Stromal cell of bone marrow (primary cell): Measurements from ENCODE around the gene CHCHD6.

Experiments used
- DNase-seq: peaks from one replicate; pipeline ENCODE4 v3.0.0-alpha.2; 2012; ENCODE audit warnings: low read depth

Gene CHCHD6

GRCh38 chr3:126895178-126896066 lies 191.4 kb downstream of the CHCHD6 start:
- DNase-seq, result no peak

DNA sequence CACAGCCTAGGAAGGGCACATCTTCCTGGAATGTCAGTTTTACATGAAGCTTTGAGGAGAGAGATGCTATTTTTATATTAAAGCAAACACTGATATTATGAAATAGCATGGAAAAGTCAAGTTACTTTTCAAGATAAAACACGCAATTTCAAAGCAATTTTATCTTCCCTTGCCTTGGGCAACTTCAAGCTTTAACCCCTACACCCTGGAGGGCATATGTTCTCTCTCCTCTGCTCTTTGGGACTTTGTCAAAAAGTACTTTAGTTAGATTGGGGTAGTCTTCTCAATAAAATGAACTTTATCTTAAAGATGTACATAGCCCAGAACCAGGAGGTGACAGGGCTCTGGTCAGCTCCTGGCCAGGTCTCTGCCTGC lies 192.0 kb downstream of the CHCHD6 start:
- DNase-seq, result no peak

- no peak for DNase-seq
Observed at GRCh38 chr3:126896968-126897367, 192.9 kb downstream of the CHCHD6 start.

DNA sequence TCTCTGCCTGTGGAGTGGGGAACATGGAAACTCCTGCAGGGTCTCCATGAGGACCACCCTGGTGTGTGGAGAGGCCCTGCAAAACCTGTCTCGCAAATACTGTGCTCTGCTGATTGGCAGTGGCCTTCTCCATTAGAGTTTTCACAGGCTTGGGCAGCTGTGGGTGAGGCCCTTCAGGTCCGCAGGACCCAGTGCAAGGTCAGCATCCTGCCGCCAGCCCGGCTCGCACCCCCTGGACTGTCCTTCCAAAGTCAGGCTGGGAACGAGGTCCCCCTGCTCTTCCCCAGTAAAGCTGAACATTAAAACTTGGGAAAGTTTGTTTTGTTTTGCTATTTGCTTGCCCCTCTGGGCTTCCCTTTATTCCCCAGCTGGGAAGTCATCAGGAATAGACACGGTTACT lies 193.9 kb downstream of the CHCHD6 start:
- DNase-seq, result no peak

- no peak for DNase-seq
Observed at GRCh38 chr3:126900859-126901540, 197.0 kb downstream of the CHCHD6 start.

DNA sequence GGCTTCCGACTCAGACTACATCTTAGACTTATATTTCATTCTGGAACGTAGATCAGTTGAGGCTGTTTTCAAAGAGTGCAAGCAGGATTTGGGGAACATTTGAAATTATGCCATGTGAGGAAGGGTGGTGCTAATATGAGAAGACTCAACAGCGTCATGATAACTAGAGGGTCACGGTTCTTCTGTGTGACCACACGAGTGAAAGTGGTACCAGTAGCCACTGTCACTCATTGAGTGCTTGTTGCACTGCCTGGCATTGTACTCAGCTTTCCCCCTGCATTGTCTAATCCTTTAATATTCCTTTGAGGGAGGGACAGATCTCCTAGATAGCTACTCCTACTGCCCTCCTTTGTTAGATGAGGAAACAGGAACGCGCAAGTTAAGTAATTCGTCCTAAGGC lies 197.6 kb downstream of the CHCHD6 start:
- no peak for DNase-seq

- DNase-seq, result no peak
Observed at GRCh38 chr3:126903521-126903920, 199.5 kb downstream of the CHCHD6 start.

DNA sequence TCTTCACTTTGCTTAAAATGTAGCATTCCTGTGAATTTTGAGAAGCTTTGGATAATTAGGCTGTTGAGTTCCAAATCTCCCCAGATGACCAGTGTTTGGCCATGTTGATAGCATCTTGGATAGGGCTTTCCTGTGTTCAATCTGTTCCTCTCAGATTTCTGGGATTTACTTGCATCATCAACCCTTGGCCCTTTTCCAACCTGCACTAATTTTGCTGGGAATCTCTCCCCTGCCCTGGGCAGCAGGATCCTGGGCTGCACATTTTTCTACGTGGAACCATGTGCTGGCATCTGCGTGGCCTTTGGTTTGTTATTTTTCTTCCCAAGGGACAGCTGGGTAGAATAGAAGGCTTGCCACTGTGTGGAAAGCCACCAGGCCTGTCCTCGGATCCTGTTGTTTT lies 203.5 kb downstream of the CHCHD6 start:
- DNase-seq, result no peak

DNA sequence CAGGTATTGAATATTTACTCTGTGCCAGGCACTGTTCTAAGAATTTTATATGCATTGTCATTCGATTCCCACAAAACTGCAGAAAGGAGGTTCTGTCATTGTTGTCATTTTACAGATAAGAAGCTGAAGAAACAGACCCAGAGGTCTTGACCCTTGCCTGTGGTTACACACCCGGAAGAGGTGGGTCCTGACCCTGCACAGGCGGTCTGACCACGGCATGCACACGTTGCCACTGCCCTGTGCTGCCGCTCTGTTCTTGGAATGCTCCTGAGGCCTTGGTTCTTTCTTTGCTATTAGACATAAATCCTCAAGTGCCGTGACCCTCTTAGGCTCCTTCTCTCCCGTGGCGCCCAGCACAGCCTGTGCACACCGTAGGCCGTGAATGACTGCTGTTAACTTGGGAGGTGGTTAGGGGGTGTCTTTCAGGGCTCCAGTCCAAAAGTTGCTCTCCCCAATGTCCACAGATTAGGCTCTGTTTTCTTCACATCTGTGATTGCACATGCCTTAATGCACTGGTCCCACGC lies 204.8 kb downstream of the CHCHD6 start:
- no peak for DNase-seq

DNA sequence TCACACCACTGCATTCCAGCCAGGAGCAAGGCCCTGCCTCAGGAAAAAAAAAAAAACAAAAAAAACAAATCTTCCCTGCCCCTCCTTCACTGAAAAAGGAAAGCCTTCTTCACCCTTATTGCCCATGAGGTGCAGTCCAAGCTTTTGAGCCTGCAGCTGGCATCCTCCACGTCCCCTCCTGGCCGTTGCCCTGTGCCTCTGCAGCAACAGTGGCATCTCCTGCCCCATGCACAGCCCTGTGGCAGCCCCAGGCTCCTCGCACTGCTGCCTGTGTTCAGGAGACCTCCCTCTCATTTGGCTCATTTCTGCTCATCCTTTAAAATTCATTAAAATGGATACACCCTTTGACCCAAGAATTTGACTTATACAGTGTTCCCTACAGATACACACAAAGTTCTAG lies 206.2 kb downstream of the CHCHD6 start:
- DNase-seq, result no peak

- DNase-seq, result peak; percentile 79
Observed at GRCh38 chr3:126911162-126912026, 207.4 kb downstream of the CHCHD6 start.

DNA sequence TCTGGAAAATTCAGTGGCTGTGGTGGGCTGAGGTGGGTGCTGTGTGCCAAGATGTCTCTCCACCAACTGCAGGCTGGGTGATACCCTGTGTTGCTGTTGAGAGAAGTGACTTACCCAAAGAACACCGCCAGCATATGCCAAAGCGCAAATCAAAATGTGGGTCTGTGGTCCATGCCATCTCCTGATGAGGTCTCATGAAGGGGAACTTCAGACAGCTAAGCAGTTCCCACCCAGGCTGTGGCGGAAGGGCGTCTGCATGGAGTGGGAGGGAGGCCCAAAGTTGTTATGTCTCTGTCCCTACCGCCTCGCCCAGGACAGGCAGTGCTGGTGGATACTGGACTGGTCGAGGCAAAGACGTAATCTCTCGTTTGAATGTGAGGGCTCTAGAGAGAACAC lies 208.0 kb downstream of the CHCHD6 start:
- DNase-seq, result no peak

- DNase-seq, result no peak
Observed at GRCh38 chr3:126912491-126913195, 208.6 kb downstream of the CHCHD6 start.

- no peak for DNase-seq
Observed at GRCh38 chr3:126913524-126913923, 209.5 kb downstream of the CHCHD6 start.

GRCh38 chr3:126914226-126914625 lies 210.2 kb downstream of the CHCHD6 start:
- DNase-seq, result no peak

DNA sequence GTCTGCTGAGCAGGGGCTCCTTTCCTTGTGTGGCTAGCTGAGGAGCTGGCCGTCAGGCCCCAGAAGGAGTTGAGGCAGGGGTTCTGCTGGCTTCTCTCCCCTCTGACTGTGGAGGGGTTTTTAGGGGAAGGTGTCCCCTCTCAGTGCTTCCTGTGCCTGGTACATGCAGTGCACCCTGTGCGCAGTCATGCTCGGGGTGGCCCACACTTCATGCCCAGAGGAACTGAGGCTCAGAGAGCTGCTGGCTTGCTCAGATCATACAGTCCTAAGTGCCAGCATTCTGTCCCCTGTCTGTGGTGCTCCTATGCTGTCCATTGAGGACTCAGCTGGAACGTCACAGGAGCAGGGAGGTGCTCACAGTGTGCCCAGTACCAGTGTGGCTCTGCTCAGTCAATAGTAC lies 211.0 kb downstream of the CHCHD6 start:
- DNase-seq, result no peak

GRCh38 chr3:126916546-126916945 lies 212.5 kb downstream of the CHCHD6 start:
- DNase-seq, result no peak

DNA sequence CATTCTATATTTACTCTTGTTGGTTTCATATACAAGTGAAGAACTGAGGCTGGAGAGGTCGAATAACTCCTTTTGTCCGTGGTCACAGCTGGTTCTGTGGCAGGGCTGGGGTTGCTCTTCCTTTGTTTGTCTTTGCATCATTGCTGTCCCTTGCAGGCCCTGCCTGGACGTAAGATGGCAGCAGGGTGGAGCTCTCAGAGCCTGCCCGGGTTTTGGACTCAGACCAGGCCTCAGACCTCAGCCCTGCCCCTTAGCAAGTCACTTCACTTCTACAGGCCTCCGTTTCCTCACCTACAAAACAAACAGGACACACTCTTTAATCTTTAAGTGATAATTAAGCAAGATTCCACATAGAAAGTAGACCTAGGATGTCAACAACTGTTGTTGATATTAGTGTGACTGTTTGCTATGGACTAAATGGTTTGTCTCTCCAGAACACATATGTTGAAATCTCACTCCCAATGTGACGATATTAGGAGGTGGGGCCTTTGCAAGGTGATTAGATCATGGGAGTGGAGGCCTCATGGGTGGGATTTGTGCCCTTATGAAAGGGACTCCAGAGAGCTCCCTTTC lies 213.3 kb downstream of the CHCHD6 start:
- no peak for DNase-seq

DNA sequence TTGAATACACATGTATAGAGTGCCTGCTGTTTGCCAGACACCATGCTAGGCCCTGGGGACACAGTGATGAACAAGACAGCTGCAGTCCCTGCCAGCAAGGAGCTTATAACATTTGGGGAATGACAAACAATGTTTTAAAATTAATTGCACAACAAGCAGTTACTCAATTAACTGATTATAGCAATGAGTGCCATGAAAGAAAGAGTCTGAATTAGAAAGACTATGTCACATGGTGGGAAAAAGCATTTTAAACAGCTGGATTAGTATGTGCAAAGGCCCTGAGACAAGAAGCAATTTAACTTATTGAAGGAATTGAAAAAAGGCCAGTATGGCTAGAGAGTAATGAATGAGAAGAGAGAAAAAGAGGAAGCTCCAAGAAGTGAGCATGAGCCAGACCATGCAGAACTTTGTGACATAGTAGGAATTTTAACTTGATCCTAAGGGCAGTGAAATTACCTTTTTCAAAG lies 214.3 kb downstream of the CHCHD6 start:
- no peak for DNase-seq

- DNase-seq, result no peak
Observed at GRCh38 chr3:126921085-126921824, 217.2 kb downstream of the CHCHD6 start.
